ENCODE results near the gene CELA2A.
"Not testable (repeated sequence)": the region's sequence is repeated elsewhere in the genome, so short reads cannot be mapped to it uniquely, and the experiment has no call there.

- not testable (repeated sequence) for TF ChIP-seq ZFP3, CSDC2, ISL1 (CRISPR knock-in tag; IDR thresholded peaks at IDR 0.05)
Measured at GRCh38 chr1:15463064-15463800, 6.7 kb downstream of the CELA2A start.
